NCI-H1105 (cell line): ENCODE measurements around the gene U2SURP.

Experiments
- DNase-seq: peaks from one replicate; lab custom pipeline; 2025; lab: John Stamatoyannopoulos, UW

The U2SURP gene

DNA sequence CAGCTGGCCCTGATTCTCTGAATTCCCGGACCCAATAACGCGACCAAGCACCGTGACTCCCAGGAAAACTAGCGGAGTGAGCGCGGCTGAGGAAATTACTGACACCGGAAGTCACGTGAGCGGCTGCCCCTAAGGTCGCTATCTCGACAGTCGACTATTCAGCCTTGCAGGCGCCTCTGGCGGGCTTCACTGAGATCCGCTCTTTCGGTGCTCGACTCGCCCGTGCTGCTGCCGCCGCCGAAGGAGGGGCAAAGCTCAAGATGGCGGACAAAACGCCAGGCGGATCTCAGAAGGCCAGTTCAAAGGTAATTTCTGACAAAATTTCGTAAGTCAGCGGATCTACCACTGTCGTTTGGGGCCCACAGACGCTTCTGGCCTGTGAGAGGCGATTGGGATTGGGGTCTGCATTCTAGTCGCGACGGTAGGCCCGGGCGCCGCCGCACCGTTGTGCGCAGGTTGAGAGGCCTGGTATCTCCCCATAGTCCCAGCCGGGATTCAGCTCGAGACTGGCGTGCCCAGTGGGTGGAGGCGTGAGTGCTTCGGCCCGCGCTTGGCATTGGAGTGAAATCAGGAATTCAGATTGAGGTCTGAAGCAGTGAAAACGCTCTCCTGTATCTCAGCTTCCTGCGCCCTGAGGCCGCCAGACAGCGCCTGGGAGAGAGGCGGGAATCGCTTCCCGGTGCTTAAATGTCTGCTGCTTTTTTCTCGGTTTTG, at the start of gene U2SURP:
Gene U2SURP (plus strand): TSS at position 202 of the 714 bp plus-strand sequence. CDS start 59 bp downstream, at position 261.
- peak; percentile 100 for DNase-seq

DNA sequence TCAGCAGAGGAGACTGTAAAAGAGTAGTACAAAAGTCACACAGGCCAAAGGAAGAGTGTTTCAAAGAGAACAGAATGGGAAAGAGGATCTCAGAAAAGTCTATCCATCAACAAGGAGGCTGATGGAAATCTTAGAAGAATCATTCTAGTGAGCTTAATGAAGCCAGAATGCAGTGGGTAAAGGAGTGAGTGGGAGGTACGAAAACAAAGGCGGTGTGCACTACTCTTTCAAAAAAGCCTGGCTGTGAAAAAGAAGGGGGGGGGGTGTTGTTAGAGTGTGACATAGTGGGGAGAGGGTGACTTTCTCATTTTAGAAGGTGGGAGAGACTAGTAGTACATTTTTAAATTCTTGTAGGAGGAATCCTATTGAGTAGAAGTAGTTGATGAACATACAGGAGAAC, 49.6 kb upstream of the U2SURP start:
- DNase-seq = no peak

DNA sequence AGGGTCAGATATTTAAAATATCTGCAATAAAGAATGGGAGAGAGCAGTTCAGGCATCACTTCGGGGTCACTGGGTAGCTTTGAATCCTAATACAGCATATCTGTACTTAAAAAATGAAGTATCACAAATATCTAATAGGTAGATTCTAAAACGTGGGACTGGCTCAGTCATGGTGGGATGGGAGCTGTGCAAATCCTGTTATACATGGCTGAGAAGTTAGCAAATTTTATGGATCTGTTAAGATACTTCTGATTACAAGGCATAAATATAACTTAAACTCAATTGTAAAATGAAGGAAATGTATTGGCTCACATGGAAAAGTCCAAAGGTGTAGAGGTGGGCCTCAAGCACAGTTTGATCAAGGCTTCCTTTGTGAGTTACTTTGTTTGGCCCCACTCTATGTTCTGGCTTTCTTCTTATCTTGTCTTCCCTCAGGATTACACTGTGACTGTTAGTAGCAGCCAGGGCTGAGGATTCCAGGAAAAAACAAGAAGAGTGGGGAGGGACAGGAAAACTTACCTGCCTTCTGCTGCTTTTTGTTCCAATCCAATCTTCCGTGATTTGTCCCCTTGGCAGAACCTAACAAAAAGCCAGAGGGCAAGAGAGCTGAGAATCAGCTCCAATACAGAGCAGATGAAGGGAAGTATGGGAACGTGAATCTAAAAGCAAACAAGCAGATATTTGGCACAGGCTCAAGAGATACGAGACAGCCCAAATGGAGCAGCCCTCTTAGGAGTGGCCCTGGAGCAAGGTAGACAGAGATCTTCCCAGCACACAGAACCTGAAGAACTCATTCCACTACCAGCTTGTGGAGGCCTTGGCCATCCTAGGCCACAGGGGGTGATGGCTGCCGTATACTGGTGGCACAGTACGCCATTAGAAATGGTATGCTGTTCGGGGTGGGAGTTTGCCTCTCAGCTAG, 48.8 kb upstream of the U2SURP start:
- no peak for DNase-seq

DNA sequence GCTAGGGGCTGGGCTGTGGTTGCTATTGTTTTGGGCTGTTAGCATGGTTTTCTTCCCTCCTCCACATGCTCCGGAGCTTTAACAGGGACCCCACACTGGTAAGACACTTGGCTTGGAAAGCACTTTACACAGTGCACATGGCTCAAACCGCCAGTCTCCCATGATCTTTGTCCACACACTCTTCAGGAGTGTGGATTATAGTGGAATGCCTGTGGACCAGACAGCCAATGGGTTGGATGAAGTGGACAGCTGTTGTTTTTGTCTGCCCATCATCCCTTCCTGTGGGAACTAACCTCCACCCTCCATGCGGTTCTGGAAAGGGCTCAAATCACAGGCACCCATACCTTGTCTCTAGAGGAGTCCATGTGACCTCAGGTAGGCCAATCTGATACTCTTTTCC, 47.9 kb upstream of the U2SURP start:
- no peak for DNase-seq

DNA sequence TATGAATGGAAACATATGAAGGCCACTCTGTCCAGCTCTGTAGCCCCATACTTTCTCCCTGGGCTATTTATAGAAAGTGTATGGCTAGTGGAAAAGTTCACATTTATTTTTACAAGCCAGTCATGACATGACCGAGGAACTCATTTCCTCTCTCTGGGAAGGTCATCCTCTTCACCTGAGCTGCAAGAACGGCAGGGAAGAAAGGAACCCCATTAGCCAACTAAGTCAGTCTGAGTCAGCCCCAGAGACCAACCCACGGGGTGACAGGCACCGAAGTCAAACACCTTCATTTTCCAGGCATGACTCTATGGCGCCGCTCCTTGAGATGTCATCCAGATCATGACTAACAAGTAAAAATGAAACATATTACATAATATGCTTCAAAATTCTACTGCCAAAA, 42.7 kb upstream of the U2SURP start:
- DNase-seq = no peak

DNA sequence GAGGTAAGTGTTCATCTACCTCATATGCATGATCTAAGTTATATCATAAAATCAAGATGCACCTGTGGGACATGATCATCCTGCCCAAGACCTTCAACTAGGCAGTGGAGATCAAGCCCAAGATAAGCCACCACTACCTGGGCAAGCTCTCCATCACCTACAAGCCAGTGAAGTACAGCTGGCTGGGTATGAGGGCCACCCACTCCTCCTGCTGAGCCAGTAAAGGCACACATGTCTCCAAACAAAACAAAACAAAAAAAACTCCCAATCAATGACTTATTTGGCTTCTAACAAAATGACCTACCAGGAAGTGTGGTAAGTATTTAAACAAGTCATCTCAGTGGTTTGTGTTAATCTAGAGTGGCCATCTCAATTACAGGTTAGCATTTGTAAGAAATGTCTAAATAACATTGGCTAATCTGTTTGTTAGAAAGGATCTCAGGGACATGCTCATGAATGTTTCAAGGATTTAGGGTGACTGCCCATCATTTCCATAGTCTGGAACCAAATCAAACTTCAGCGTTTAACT, 41.0 kb upstream of the U2SURP start:
- DNase-seq = no peak

DNA sequence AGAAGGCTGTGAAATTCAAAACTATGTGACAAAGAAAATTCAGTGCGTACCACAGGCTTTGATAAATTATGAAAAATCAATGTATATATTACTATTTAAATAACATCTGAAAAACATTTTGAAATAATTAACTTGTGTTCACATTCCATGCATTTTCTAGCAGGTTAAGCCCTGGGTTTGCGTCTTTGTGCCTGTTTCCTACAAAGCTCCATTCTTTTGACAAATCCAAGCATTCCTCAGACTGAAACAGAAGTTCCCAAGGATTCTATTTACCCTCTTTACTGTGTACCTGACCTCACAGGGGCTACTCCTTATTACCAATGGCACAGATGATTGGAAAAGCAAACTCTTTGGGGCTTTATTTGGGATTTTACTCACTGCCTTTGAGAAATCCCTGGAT, 39.8 kb upstream of the U2SURP start:
- no peak for DNase-seq

DNA sequence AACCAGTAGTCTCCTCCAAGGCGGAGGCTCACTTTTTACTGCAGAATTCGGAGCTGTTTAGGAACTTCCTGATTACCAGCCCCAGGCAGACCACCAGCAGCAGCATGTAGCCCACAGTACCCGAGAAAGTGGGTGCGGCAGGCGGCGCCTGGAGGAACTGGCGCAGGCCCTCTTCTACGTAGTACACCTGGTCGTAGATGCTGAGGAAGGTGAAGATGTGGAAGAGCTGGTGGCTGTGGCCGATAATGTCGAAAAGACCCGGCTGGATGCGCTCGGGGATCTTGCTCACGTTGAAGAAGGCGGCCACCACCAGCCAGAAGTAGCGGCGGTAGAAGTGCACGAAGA, 39.2 kb upstream of the U2SURP start:
- DNase-seq = no peak

DNA sequence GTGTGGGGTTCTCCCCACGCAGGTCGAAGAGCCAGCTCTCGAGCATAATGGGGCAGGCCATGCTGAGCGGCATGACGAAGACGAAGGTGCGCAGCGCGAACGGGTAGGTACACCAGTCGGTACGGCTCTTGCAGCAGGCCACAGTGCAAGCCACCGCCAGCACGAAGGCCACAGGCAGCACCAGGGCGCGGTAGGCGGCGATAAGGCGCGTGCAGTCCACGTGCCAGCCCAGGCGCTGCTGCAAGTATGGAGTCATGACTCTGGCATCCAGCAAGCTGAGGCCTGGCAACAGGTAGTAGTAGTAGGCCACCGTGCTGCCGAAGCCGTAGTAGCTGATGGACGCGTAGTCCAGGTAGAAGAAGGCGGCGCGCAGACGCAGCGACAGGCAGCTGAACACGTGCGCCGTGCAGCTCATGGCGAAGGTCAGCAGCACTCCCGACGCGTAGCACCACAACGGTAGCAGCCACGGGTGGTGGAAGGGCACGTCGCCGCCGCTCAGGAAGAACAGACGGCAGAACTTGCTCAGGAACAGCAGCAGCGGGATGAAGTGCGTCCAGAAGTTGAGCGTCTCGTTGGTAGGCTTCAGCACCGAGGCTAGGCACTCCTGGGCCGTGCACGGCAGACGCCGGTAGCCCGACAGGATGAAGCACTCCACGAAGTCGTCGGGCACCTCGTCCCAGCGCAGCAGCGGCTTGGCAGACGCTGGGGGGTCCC, 38.7 kb upstream of the U2SURP start:
- no peak for DNase-seq

DNA sequence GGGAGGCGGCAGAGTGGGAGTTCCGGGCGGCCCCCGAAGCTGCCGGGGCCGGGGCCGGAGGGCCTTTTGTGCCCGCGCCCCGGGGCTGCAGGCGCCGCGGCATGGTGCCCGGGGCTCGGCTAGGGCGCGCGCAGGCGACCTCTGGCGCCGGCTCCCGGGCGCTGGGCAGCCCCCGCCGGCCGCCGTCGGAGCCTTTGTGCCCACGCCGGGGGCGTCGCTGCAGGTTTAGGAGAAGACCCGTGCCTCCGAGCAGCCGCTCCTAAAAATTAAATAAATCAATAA, 38.2 kb upstream of the U2SURP start:
- peak; percentile 62 for DNase-seq

DNA sequence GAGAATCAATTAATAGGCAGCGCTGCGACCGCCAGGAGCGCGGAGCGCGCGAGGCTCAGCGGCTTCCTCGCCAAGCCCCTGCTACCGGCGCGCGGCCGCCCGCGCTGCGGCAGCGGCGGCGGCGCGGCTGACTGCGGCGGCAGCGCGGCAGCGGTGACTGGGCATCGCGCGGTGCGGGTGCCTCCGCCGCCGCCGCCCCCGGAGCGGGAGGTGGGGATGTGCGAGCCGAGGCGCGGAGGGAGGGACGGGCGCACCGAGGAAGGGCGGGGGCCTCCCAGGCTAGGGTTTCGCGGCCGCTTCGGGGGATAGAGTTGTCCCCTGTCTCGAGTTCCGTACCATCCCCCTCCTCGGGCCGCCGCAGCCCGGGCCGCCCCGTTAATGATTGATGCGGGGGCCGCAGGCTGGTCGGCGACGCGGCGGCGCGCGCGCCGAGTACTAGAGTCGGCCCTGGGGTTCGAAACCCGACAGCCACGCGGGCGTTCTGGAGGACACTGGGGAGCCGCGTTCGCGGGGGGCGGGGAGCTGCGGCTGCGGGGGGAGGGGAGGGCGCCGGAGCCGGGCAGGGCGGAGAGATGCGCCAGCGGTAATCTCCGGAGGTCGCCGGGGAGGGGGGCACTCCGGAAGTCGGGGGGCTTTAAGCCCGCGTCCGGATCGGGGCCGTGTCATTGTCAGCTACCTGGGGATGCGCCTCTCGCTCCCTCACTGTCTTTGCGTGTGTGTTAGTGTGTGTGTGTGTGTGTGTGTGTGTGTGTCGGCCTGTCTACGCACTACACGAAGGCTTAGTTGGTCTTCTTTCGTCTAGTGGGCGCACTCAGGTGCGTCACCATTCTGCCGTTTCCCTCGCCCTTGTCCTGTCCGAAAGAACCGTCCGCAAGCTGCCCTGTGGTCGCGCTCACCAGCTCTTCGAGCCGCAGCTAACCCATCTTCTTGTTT, 37.6 kb upstream of the U2SURP start, which contains the start of gene PAQR9:
Gene PAQR9 (minus strand): TSS at position 159 of the 933 bp plus-strand sequence. CDS start 338 bp downstream, outside the sequence.
- peak; percentile 62 for DNase-seq

DNA sequence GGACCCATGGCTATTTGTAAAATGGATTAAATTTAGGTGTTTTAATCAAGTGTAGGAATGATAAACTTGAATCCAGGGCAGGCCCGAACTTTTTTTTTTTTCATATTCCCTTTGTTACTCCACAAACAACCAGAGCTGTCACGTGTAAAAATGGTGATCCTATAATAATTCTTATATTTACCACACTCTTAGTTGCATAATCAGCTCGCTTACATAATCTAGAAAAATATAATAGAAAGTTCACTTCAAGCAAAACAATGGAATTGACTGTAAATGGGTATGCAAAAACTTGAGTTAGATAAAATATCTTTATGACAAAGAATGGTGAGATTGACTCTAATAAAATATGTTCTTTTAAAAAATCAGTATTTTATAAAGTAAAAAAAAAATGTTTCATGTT, 35.8 kb upstream of the U2SURP start:
- DNase-seq = no peak

DNA sequence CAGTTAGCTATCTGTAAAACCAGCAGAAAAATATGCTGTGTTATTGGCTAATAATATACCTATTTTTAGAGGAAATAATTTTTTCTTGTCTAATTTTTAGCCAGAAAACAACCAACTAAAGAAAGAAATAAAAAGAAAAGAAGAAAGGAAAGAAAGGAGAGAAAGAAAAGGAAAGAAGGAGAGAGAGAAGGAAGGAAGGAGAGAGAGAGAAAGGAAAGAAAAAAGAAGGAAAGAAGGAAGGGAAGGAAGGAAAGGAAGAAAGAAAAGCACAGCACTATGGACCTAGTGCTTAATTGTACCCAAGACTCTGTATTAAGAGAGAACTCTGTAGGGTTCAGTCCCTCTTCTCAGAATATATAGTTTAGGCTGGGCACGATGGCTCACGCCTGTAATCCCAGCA, 34.6 kb upstream of the U2SURP start:
- no peak for DNase-seq

DNA sequence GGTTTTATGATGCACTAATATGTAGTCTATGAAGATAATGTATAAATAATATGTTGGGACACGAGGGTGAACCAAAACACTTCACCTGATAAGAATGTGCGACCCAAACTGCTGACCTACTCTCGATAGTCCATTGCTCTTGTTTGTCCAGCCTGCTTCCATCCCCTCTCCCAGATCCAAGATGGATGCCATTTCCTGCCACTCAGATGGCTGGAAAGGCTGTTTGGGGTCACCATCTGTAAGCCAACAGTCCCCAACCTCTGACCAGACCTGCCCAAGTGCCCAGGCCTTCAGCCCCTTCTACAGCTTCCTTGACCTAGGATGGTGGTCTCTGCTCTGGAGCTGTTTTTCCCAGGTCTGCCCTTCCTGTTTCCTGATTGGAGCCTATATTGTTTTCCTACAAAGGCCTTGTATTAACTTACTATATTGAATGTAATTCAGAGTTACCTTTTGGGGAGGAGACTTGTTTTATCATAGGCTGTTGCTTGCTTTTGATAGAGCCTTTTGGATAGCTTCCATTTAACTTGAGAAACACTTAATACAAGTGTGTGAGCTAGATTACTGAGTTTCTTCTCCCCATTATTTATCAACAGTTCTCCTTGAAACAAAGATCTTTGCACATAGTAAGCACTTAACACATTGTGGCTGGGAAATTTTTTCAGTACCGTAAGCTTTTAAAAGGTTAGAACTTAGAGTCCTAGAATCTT, 32.9 kb upstream of the U2SURP start:
- no peak for DNase-seq

DNA sequence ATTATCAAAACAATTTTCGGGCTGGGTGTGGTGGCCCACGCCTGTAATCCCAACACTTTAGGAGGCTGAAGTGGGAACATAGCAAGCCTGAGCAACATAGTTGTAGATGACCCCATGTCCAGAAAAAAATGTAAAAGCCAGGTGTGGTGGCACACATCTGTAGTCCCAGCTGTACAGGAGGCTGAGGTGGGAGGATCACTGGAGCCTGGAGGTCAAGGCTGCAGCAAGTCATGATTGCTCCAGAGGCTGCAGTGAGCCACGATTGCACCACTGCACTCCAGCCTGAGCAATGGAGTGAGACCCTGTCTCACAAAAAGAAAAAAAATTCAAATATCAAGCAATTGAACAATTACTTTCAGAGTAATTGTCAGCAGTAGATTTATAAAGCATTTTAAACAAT, 29.9 kb upstream of the U2SURP start:
- no peak for DNase-seq

DNA sequence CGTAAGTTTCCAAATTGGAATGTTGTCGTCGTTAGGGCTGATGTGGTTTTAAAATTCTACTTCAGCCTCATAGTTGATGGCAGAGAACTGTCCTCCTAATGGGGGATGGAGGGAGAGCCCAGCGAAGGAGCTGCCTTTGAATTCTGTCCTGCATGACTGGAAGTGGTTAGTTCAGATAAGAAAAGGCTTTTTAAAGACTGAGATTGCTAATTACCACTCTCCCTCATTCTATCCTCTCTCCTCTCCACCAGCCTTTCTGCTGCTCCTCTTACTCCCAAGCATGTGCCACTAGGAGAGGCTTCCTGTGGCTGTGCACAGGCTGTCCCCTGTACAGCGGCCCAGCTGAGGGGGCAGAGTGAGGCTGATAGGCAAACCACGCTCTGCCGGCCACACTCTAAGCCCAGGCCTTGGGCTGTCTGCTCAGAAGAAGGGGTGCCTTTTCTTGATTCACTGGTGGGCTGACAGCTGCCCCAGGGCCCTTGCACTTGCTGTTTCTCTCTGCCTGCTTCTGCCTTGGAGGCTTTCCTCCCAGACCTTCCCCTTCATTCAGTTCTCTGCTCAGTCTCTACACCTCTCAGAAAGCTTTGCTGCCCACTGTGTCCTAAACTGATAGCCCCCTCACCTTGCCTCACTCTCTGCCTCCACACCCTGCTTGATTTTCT, 29.1 kb upstream of the U2SURP start:
- no peak for DNase-seq

DNA sequence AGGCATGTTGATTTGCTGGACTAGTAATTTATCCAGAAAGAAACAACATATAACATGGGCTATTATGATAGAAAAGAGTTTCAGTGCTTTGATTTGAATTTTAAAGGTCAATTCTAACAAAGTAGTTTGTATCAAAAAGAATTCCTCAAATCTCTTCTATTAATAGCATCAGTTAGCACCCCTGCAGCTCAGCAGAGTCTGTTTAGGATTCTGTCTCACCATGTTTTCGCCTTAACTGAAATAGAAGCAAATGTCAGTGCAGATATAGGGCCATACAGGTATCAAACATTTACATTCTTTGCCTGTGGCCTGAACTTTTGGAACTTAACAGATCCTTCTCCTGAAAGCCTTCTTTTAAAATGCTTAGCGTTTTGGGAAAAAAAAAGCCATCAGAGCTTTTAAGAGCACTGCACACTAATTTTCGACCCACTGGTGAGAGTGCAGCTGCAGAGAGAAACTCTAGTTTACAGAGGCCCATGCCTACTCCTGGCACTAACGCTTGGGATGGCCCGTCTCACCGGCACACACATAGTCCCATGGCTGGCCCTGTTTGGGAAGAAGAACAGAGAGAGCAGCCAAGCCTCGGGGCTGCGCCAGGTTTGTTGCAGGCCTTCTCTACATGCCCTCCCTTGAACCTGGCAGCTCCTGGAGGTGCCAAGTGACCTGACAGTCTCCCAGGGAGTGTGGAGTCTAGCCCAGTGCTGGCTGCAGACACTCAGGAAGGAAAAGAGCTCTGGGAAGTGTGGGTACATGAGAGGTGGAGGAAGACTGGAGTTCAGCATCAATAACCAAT, 28.0 kb upstream of the U2SURP start:
- no peak for DNase-seq

DNA sequence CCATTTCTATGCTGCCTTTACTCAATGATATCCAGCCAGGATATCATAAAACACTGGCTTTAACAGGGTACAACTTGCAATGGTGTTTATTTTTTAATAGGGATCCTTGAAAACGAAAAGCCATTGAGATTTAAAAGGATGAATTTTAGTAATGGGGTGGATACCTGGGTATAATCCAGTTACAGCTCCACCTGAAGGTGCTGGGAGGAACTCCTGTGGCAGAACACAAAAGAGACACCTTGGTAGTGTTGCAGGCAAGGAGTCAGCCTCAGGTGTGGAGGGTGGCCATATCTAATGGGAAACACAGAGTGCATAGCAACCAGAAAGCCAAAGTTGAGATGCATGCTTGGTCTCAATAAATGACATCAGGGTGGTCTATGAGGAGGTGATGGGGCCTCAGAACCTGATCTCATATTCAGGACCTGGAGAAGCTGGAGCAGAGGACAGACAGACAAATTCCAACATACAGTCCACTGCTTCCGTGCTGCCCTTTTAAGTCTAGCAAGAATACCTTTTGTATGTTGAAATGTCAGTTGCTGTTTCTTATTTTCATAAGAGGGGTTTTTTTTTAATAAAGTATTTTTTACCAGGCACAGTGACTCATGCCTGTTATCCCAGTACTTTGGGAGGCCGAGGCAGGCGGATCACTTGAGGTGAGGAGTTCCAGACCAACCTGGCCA, 25.9 kb upstream of the U2SURP start:
- DNase-seq = no peak
